Activated CD4-positive, alpha-beta T cell treated with anti-CD3 and anti-CD28 coated beads, Interleukin-2, amount 50 U/mL, for 24 hours (primary cell): Measurements from ENCODE around the gene JAKMIP2.
A peak's percentile ranks its signal among the peaks of the same experiment; 100 is the strongest.
"Not testable (repeated sequence)": the region's sequence is repeated elsewhere in the genome, so short reads cannot be mapped to it uniquely, and the experiment has no call there.

Experiments
- DNase-seq, 2 donors: peaks; one replicate each; pipeline ENCODE4 v3.0.0-alpha.2; 2020; ENCODE audit warnings: low read depth in 1 of 2, low spot score in 1 of 2

Gene JAKMIP2

GRCh38 chr5:147782110-147783028, at the start of gene JAKMIP2:
Gene JAKMIP2 (minus strand): TSS chr5:147782728. CDS start chr5:147671806, 110,922 bp downstream.
- peak; percentile 47 to 60 for DNase-seq

- DNase-seq: no peak
These were observed 48.9 kb upstream of the JAKMIP2 start, which contains the start of gene SPINK1 for GRCh38 chr5:147831465-147831864. Gene SPINK1 (minus strand): TSS chr5:147831671. CDS start chr5:147831577, 94 bp downstream.

GRCh38 chr5:147830035-147830434, 47.5 kb upstream of the JAKMIP2 start:
- DNase-seq: no peak

GRCh38 chr5:147827017-147827416, 44.5 kb upstream of the JAKMIP2 start:
- DNase-seq: not testable (repeated sequence)

- no peak for DNase-seq
These were observed 43.8 kb upstream of the JAKMIP2 start for GRCh38 chr5:147826361-147826760.

GRCh38 chr5:147822686-147823491, 40.4 kb upstream of the JAKMIP2 start:
- peak in 1 of 2 donors; percentile 11 for DNase-seq

GRCh38 chr5:147822222-147822621, 39.7 kb upstream of the JAKMIP2 start:
- not testable (repeated sequence) for DNase-seq

- DNase-seq: no peak
These were observed 39.2 kb upstream of the JAKMIP2 start for GRCh38 chr5:147821766-147822165.

- no peak for DNase-seq
These were observed 36.8 kb upstream of the JAKMIP2 start for GRCh38 chr5:147819261-147819770.

GRCh38 chr5:147818290-147818689, 35.8 kb upstream of the JAKMIP2 start:
- DNase-seq: no peak

GRCh38 chr5:147813696-147814095, 31.2 kb upstream of the JAKMIP2 start:
- DNase-seq: no peak

GRCh38 chr5:147809830-147810666, 27.5 kb upstream of the JAKMIP2 start:
- DNase-seq: no peak

- no peak for DNase-seq
These were observed 22.5 kb upstream of the JAKMIP2 start for GRCh38 chr5:147805030-147805454.

- no peak for DNase-seq
These were observed 21.8 kb upstream of the JAKMIP2 start for GRCh38 chr5:147804334-147804733.

- DNase-seq: no peak
These were observed 21.4 kb upstream of the JAKMIP2 start for GRCh38 chr5:147803926-147804325.

GRCh38 chr5:147803161-147803560, 20.6 kb upstream of the JAKMIP2 start:
- DNase-seq: not testable (repeated sequence)

- DNase-seq: no peak
These were observed 18.9 kb upstream of the JAKMIP2 start for GRCh38 chr5:147801461-147801860.

- no peak for DNase-seq
These were observed 18.0 kb upstream of the JAKMIP2 start for GRCh38 chr5:147800491-147800890.

- DNase-seq: no peak
These were observed 14.2 kb upstream of the JAKMIP2 start for GRCh38 chr5:147796556-147797308.

GRCh38 chr5:147791181-147791580, 8.7 kb upstream of the JAKMIP2 start:
- DNase-seq: no peak
